Endometrial microvascular endothelial cells (primary cell): Measurements from ENCODE around the gene DPH5. TPM values are rescaled to one million over a fixed set of nuclear protein-coding genes. Genes with fewer than 3 reads are reported as not detected.
"Not testable (repeated sequence)": the region's sequence is repeated elsewhere in the genome, so short reads cannot be mapped to it uniquely, and the experiment has no call there.

Source experiments
- in situ Hi-C: cut with HindIII; loops from 2 replicates; pipeline ENCODE4 v1.10.0; 2017; ENCODE audit warnings: low sequenced_read_pairs, low pct_unique_long_range_greater_than_20kb; ENCODE audit errors: inconsistent ontology term
- total RNA-seq: library from RNA; depleted of rRNA; stranded (reverse); fragments of >200 nt; gene quantifications from one replicate; pipeline ENCODE4 v1.2.3, GENCODE V29; 2015; ENCODE audit errors: inconsistent ontology term

The DPH5 gene
- 45.7 TPM for total RNA-seq

GRCh38 chr1:101025657-101026429, at the start of gene DPH5:
Gene DPH5, minus strand, starts transcription at chr1:101025784. Its CDS starts 341 bp downstream, at chr1:101025443.
- in situ Hi-C loops, result no loop called here

GRCh38 chr1:101073836-101074235, 48.3 kb upstream of the DPH5 start:
- in situ Hi-C loops, result no loop called here

DNA sequence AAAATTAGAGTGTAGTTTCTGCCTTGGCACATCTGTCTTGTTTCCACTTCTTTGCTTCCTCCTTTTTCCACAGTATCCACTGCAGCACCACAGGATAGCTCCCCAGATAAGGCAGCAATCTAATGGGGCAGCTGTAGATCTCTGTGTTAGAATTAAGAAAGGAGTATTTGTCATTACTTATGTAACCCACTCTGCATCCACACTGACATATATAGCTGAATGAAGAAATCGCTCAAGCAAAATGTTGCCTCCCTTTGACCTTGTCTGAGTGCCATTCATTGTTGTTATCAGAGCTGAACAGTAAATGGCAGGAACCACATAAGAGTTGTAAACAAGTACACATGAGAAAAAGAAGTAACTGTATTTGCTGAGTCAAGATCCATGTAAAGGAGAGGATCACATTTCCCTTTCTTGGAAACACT, 45.9 kb upstream of the DPH5 start:
- in situ Hi-C loops, result no loop called here

DNA sequence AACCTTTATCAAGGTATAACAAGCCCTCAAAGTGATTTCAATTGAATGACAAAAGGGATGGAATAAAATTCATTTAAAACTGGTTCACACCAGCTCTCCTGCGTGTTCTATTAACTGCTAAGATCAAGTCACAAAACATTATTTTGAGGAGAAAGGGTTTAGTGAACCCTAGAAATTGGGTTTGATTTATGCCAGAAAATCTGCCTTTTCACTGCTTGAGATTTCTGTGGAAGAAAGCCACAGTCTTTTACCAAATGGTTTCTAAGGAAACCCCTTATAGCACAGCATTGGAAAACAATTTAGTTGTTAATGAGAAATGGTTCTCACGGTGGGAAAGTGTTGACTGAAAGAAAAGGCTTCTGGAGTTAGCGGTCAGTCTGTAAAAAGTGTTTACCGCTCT, 43.6 kb upstream of the DPH5 start:
- in situ Hi-C loops, result no loop called here

- in situ Hi-C loops, result not testable (repeated sequence)
Observed at GRCh38 chr1:101066937-101067335, 41.4 kb upstream of the DPH5 start.

DNA sequence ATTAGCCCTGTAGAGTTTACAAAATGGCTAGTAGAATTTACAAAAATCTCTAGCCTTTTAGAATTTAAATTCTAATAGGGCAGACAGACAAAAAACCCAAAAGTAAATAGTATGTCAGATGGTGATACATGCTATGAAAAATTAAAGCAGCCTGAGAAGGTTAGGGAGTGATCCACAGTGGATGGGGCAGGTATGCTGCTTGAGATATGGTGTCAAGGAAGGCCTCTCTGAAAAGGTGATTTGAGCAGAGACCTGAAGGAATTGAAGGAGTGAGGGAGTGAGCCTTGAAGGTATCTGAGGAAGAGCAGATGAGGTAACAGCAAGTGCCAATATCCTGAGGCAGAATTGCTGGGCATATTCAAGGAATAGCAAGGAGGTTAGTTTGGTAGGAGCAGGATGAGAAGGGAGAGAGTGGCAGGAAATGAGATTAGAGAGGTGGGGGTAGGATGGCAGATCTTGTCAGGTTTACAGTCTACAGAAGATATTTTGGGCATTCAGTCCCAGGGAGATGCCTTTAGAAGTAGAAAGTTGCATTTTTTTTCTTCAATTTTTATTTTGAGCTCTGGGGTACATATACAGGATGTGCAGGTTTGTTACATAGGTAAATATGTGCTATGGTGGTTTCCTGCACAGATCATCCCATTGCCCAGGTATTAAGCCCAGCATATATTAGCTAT, 40.8 kb upstream of the DPH5 start:
- in situ Hi-C loops, result no loop called here

DNA sequence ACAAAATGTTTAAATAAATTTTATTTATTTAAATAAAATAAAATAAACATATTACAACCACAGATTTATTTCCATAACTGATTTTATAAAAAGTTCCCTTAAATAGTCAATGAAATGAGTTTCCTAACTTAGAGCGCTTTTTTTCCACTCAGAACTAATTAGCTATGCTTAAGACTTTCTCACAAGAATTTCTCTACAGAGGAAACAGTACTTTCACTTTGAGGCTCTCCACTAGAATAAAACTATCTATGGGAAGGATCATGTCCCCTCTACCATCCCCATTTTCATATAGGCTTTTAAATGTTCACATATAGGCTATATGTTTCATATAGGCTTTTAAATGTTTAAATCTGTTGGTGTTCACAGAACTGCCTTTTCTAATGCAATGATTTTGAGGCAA, 40.0 kb upstream of the DPH5 start:
- in situ Hi-C loops, result no loop called here

DNA sequence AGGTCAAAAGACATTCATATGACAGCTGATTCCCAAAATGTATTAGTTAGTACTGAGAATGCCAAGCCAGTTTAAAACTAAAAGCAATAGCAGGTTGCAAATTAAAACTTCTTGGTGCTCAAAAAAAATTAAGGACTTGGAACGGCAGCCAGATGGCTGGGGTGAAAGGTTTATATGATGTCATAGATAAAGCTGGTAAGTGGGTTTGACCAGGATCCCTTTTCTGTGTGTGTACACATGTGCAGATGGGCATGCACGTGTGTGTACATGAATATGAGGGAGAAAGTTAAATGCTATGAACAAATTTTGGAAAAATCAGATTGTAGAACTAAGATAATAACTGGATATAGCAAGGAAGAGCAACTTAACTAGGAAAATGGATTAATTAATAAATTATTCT, 39.1 kb upstream of the DPH5 start:
- in situ Hi-C loops, result no loop called here

DNA sequence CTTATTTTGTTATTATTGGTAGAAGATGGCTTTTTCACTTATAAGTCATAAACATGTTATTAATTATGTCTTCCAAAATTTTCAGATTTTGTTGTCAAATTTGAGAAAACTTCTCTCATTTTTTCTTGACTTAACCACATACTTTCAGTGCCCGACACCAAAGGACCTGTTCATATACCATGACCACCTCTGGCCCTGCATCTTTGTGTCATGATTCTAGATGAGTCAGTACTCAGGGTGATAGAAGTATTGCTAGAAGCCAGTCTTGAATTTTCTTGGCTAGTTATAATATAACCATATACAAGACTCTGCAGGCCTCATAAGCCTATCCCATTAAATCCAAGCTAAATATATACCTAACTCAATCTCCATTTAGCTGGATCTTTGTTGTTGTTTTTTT, 35.4 kb upstream of the DPH5 start:
- in situ Hi-C loops, result no loop called here

- in situ Hi-C loops, result no loop called here
Observed at GRCh38 chr1:101059945-101060542, 34.5 kb upstream of the DPH5 start.

DNA sequence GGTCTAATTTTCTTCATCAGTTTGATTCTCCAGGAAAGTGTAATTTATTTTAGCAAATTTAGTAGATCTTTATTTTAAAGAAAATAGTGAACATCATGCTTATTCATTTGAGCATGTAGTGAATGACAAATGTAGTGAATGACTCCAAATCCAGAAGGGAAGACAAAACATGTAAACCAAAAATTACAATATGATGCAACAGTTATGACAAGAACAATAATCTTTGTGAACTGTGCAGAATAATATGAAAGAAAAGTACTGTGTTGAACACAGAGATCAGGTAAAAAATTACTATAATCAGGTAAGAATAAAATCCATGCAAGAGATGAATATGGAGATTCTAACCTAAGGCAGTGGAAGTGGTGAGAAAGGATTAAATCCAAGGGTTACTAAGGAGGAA, 30.0 kb upstream of the DPH5 start:
- in situ Hi-C loops, result no loop called here

DNA sequence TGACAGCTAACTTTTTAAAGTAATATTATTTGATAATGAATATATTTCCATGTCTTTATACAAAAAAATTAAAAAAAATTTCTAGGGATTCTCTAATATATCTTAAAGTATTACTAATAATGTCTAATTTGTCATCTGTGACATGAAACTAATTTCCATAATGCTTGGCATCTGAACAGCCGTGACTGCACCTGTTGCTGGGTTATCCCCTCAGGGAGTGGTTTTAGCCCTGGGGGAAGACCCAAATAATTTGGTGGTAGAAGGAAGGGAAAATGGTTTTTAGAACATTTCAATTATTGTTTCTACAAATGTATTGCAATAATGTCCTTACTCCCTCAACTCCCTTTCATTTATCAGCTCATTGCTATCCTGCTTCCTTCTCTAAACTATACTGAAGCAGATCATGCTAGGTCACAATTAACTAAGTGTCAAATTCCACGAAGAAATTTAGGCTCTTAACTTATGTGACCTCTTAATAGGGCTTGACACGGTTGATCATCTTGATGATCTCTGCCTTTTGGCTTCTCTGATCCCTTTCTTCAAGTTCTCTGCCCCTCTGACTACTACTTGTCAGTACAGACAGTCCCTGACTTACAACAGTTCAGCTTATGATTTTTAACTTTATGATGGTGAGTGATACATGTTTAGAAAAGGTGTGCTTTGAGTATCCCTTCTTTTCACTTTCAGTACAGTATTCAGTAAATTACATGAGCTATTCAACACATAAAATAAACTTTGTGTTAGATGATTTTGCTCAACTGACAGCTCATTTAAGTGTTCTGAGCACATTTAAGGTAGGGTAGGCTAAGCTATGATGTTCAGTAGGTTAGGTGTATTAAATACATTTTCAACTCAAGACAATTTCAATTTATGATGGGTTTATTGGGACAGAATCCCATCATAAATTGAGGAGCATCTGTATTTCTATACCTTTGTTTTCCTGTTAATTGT, 26.4 kb upstream of the DPH5 start:
- in situ Hi-C loops, result no loop called here

DNA sequence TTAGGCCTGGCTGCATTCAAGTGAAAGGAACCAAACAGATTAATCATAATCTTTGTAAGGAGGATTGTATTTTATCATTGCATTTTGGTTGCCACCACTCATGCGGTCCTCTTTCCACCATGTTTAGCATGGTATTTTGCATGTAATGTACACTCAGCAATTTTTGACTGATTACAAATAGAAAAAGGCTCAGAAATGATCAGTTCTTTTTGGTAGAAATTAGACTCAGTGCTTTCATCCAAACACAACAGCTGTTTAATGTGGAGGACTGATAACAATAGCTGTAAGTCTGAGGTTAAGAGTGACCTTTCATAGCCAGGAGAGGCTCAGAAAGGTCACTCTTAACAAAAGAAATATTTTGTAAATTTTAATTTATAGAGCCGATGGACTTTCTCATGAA, 25.3 kb upstream of the DPH5 start:
- in situ Hi-C loops, result no loop called here

DNA sequence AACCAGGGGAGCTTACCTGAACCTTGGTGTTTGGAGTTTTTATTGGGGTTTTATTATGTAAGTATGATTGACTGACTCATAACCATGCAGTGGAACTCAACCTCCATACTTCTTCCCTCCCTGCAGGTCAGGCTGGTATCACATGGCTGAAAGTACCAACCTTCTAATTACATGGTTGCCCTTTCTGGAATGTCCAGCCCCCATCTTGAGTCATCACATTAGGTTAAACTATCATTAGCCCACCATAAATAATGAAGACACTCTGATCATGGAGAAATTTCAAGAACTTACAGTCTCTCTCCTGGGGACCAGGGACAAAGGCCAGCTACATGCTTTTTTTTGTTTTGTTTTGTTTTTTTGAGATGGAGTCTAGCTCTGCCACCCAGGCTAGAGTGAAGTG, 19.2 kb upstream of the DPH5 start:
- in situ Hi-C loops, result no loop called here

GRCh38 chr1:101044259-101044658, 18.7 kb upstream of the DPH5 start:
- in situ Hi-C loops, result no loop called here

DNA sequence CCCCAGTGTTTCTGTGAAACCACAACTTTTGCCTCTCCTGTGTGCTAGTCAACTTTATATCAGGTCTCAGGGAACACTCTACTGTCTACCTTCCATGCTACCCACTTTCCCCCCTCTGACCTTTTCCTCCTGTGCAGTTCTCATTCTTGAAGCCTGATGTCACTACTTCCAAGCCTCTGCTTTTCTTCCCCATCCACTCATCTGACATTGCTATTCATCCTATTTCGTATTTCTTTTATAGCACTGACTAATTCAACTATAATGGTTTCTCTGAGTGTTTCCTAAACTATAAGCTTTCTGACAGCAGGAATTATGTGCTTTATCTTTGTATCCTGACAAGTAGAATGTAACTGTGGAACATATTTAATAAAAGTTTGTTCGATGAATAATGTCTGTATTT, 18.2 kb upstream of the DPH5 start:
- in situ Hi-C loops, result no loop called here

DNA sequence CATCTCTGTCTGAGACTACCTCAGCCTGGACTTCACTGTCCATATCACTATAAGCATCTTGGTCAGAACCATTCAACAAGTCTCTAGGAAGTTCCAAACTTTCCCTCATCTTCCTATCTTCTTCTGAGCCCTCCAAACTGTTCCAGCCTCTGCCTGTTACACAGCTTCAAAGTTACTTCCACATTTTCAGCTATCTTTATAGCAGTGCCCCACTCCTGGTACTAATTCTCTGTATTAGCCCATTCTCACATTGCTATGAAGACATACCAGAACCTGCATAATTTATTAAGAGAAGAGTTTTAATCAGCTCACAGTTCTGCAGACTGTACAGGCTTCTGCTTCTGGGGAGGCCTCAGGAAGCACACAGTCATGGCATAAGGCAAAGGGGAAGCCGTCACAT, 15.7 kb upstream of the DPH5 start:
- in situ Hi-C loops, result no loop called here

DNA sequence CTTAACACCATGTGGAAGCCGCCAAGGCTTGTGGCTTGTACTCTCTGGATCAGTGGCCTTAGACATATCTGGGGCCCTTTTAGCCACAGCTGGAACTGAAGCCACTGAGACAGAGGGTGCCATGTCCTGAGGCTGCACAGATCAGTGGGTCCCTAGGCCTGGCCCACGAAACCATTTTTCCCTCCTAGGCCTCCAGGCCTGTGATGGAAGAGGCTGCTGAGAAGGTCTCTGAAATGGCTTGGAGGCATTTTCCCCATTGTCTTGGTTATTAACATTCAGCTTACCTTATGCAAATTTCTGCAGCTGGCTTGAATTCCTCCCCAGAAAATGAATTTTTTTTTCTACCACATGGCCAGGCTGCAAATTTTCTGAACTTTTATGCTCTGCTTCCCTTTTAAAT, 15.1 kb upstream of the DPH5 start:
- in situ Hi-C loops, result no loop called here

DNA sequence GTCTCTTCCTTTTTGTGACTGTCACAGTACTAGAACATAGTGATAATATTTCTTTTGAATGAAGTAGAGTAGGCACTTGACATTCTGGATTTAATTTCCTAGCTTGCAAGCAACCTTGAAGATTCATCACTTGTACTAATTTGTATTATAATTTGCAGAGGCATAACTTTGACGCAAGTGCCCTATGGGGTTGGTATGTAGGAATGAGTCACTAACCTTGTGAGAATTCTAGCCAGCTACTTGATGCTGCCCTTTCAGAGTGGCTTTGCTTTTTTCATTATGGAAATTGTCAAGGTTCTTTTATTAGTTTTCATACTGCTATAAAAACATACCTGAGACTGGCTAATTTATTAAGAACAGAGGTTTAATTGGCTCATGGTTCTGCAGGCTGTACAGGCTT, 13.7 kb upstream of the DPH5 start:
- in situ Hi-C loops, result no loop called here
